Keratinocyte (primary cell): Measurements from ENCODE around the gene RAB13. TPM values are rescaled to one million over a fixed set of nuclear protein-coding genes. Genes with fewer than 3 reads are reported as not detected.

Experiments used
- DNase-seq: peaks from one replicate; pipeline ENCODE4 v3.0.0-alpha.2; 2011; ENCODE audit warnings: low read depth, missing footprints, low spot score
- FAIRE-seq: peaks from 2 replicates; lab custom pipeline; 2011; peaks lifted over from hg19 to GRCh38; lab: Jason Lieb, UNC
- H2AFZ ChIP-seq: 2 replicates; pipeline ENCODE4 v1.6.0; 2012; ENCODE audit warnings: low read length, control low read depth, inconsistent platforms; ENCODE audit not compliant: control insufficient read depth
- H3K27ac ChIP-seq: 2 replicates; pipeline ENCODE4 v1.5.1; 2011; ENCODE audit warnings: low read length; ENCODE audit not compliant: control insufficient read depth, insufficient read depth
- H3K27me3 ChIP-seq: 3 replicates; pipeline ENCODE4 v1.6.0; 2011; ENCODE audit warnings: low read length; ENCODE audit not compliant: control insufficient read depth, insufficient read depth; ENCODE audit errors: extremely low read depth
- H3K36me3 ChIP-seq, 2 experiments: 2 replicates in 1 of 2; 3 replicates in 1 of 2; pipeline ENCODE4 v1.5.1; 2011; ENCODE audit warnings: low read length in 2 of 2, mild to moderate bottlenecking in 1 of 2; ENCODE audit not compliant: control insufficient read depth in 2 of 2, insufficient read depth in 2 of 2; ENCODE audit errors: extremely low read depth in 1 of 2
- H3K4me1 ChIP-seq: 3 replicates; pipeline ENCODE4 v1.5.1; 2011; ENCODE audit warnings: low read length; ENCODE audit not compliant: control insufficient read depth, insufficient read depth; ENCODE audit errors: extremely low read depth
- H3K4me2 ChIP-seq: 3 replicates; pipeline ENCODE4 v1.6.0; 2011; ENCODE audit warnings: low read depth, low read length; ENCODE audit not compliant: control insufficient read depth, insufficient read depth; ENCODE audit errors: extremely low read depth
- H3K4me3 ChIP-seq, 3 experiments: fragments of 200-600 bp in 1 of 3; sonication (generic) in 1 of 3; 2 replicates in 2 of 3; 3 replicates in 1 of 3; pipeline ENCODE4 v1.5.1; 2011 to 2016; ENCODE audit warnings: low read length in 3 of 3, mild to moderate bottlenecking in 3 of 3, control low read depth in 2 of 3, inconsistent platforms in 1 of 3, low read depth in 1 of 3, mixed read lengths in 1 of 3, mixed run types in 1 of 3, moderate library complexity in 1 of 3; ENCODE audit not compliant: control insufficient read depth in 2 of 3, insufficient read depth in 2 of 3; ENCODE audit errors: extremely low read depth in 1 of 3
- H3K79me2 ChIP-seq: 2 replicates; pipeline ENCODE4 v1.6.0; 2012; ENCODE audit warnings: low read length; ENCODE audit not compliant: control insufficient read depth, insufficient read depth
- H3K9ac ChIP-seq: 3 replicates; pipeline ENCODE4 v1.6.0; 2011; ENCODE audit warnings: low read length; ENCODE audit not compliant: control insufficient read depth, insufficient read depth; ENCODE audit errors: extremely low read depth
- H3K9me1 ChIP-seq: 3 replicates; pipeline ENCODE4 v1.6.0; 2011; ENCODE audit warnings: low read length; ENCODE audit not compliant: control insufficient read depth, insufficient read depth; ENCODE audit errors: extremely low read depth
- H3K9me3 ChIP-seq: 2 replicates; pipeline ENCODE4 v1.5.1; 2012; ENCODE audit warnings: low read depth, low read length; ENCODE audit not compliant: control insufficient read depth
- H4K20me1 ChIP-seq: 3 replicates; pipeline ENCODE4 v1.6.0; 2011; ENCODE audit warnings: low read length; ENCODE audit not compliant: control insufficient read depth, insufficient read depth; ENCODE audit errors: extremely low read depth
- CTCF ChIP-seq, 3 experiments: IDR thresholded peaks in 1 of 3; conservative IDR thresholded peaks in 1 of 3; optimal IDR thresholded peaks in 1 of 3; 2 replicates in 2 of 3; 3 replicates in 1 of 3; pipeline versions ENCODE3 to v1.5.1; 2011; ENCODE audit warnings: low read length in 3 of 3, mild to moderate bottlenecking in 3 of 3, moderate library complexity in 2 of 3, control low read depth in 1 of 3, inconsistent platforms in 1 of 3; ENCODE audit not compliant: insufficient read depth in 2 of 3; ENCODE audit errors: extremely low read depth in 1 of 3
- EZH2 ChIP-seq: IDR thresholded peaks from one replicate; pipeline ENCODE4 v1.6.1; 2012; ENCODE audit warnings: inconsistent platforms, mild to moderate bottlenecking, low read length, moderate library complexity
- dilution Hi-C: fragments of 300-500 bp; cut with MboI; formaldehyde crosslinking; loops from one replicate; pipeline ENCODE4 v1.7.0; 2020; ENCODE audit warnings: low sequenced_read_pairs; ENCODE audit not compliant: extremely low pct_ligation_motif_present
- polyA plus RNA-seq, 5 experiments: library from polyadenylated mRNA; depleted of rRNA in 3 of 5; stranded (reverse) in 3 of 5; stranded (forward) in 1 of 5; unstranded in 1 of 5; fragments of >200 nt; gene quantifications; 1 replicate in 1 of 5; 2 replicates in 3 of 5; 3 replicates in 1 of 5; pipeline versions ENCODE4 v1.2.1 to v1.2.3, GENCODE V29; 2011 to 2012; ENCODE audit warnings: missing spikeins in 2 of 5, low read depth in 1 of 5, low replicate concordance in 1 of 5

Gene RAB13
- polyA plus RNA-seq, 1 donor (not counting 4 experiments of a cell fraction or from before 2014, with no cell fraction given): 87.1 TPM

GRCh38 chr1:153940756-153941155, 45.4 kb downstream of the RAB13 start:
- Histone ChIP-seq H3K36me3 (peaks cover 34 to 36% of the 10 kb centered on the region in 2 experiments), H3K9ac (no peak overlapping the region), H3K9me3 (no peaks in the 10 kb centered on the region), H3K27ac (no peak overlapping the region), H3K9me1 (no peaks in the 10 kb centered on the region), H3K4me3 (no peak overlapping the region), H3K27me3 (no peaks in the 10 kb centered on the region), H4K20me1 (no peaks in the 10 kb centered on the region), H3K4me1 (peaks cover 7% of the 10 kb centered on the region), H3K79me2 (peaks cover 19% of the 10 kb centered on the region), H3K4me2 (no peak overlapping the region), H2AFZ (no peak overlapping the region)
- DNase-seq (no peak), FAIRE-seq (no peak)
- dilution Hi-C loops: no loop called here
- no peak for TF ChIP-seq CTCF (optimal IDR thresholded peaks at IDR 0.05 in 1 of 3, IDR thresholded peaks at IDR 0.05 in 1 of 3, conservative IDR thresholded peaks at IDR 0.05 in 1 of 3; ENCODE audit: extremely low read depth in 1 of 3, insufficient read depth in 2 of 3, low read length in 3 of 3)
- TF ChIP-seq EZH2: no peak

GRCh38 chr1:153939476-153939875, 46.7 kb downstream of the RAB13 start:
- H3K9me3 ChIP-seq: no peaks in the 10 kb centered on the region
- peaks cover 39 to 41% of the 10 kb centered on the region in 2 experiments for H3K36me3 ChIP-seq
- peaks cover 8% of the 10 kb centered on the region for H3K79me2 ChIP-seq
- H3K4me3 ChIP-seq: no peak overlapping the region
- DNase-seq (no peak), FAIRE-seq (no peak)
- H4K20me1 ChIP-seq: no peaks in the 10 kb centered on the region
- H2AFZ ChIP-seq: no peak overlapping the region
- no peaks in the 10 kb centered on the region for H3K4me1 ChIP-seq
- TF ChIP-seq CTCF (optimal IDR thresholded peaks at IDR 0.05 in 1 of 3, IDR thresholded peaks at IDR 0.05 in 1 of 3, conservative IDR thresholded peaks at IDR 0.05 in 1 of 3; ENCODE audit: extremely low read depth in 1 of 3, insufficient read depth in 2 of 3, low read length in 3 of 3) (no peak), EZH2 (no peak)
- no peak overlapping the region for H3K27ac ChIP-seq
- H3K27me3 ChIP-seq: no peaks in the 10 kb centered on the region
- no peak overlapping the region for H3K4me2 ChIP-seq
- H3K9ac ChIP-seq: no peak overlapping the region
- H3K9me1 ChIP-seq: no peaks in the 10 kb centered on the region
- dilution Hi-C loops: no loop called here
